GM12891 (cell line): ENCODE data around the gene MAP10.

Experiments used
- PAX5 ChIP-seq: IDR thresholded peaks from 2 replicates; pipeline ENCODE4 v1.6.1; 2011; ENCODE audit warnings: low read length, moderate library complexity, mild to moderate bottlenecking; ENCODE audit not compliant: insufficient read depth, severe bottlenecking
- POLR2A ChIP-seq: IDR thresholded peaks from 2 replicates; pipeline ENCODE4 v1.6.1; 2011; ENCODE audit warnings: low read depth, low read length, control low read depth
- POLR2AphosphoS5 ChIP-seq: IDR thresholded peaks from 2 replicates; pipeline ENCODE4 v1.6.1; 2011; ENCODE audit warnings: low read depth, low read length, control low read depth
- POU2F2 ChIP-seq: IDR thresholded peaks from 2 replicates; pipeline ENCODE4 v1.6.1; 2011; ENCODE audit warnings: low read depth, mild to moderate bottlenecking, control low read depth, low read length, moderate library complexity
- TAF1 ChIP-seq: IDR thresholded peaks from 2 replicates; pipeline ENCODE4 v1.6.1; 2011; ENCODE audit warnings: low read depth, low read length, control low read depth

DNA sequence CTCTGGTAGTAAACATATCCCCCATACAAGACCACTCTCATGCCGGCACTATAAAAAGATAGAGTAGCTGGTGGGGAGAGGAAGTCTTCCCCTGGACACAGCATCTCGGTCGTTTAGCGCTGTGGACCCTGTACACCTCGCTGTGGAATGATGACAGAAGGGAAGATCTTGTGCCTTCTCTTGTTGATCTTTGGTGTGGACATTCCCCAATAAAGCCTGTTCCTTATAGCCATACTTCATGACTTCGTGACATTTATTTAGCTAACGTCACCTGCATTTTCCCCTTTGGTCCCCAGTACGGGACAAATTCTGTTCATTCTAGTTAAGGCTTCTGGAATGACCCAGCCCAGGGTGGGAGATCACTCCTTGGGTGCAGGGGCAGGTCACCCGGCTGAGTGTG, 24.9 kb upstream of the MAP10 start:
- TF ChIP-seq POLR2A = no peak
- TF ChIP-seq TAF1 = no peak
- TF ChIP-seq POLR2AphosphoS5 = no peak
- no peak for TF ChIP-seq POU2F2
- TF ChIP-seq PAX5 = no peak
